ENCODE results near the gene KCNH3. TPM values are rescaled to one million over a fixed set of nuclear protein-coding genes. Genes with fewer than 3 reads are reported as not detected.

KCNH3 gene
- total and polyA plus RNA-seq, 2 of the 13 experiments (the other 11 are each of a cell fraction or from before 2014, with no cell fraction given): 0.01 to 0.07 TPM

- no peak for TF ChIP-seq EED (CRISPR knock-in tag; IDR thresholded peaks at IDR 0.05)
- TF ChIP-seq NR3C1 (CRISPR knock-in tag; IDR thresholded peaks at IDR 0.05): no peak
- TF ChIP-seq ZBTB8A (CRISPR knock-in tag; IDR thresholded peaks at IDR 0.05; ENCODE audit: borderline replicate concordance, low read depth): no peak
- TF ChIP-seq, protein P1, sequence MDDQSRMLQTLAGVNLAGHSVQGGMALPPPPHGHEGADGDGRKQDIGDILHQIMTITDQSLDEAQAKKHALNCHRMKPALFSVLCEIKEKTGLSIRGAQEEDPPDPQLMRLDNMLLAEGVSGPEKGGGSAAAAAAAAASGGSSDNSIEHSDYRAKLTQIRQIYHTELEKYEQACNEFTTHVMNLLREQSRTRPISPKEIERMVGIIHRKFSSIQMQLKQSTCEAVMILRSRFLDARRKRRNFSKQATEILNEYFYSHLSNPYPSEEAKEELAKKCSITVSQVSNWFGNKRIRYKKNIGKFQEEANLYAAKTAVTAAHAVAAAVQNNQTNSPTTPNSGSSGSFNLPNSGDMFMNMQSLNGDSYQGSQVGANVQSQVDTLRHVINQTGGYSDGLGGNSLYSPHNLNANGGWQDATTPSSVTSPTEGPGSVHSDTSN (CRISPR knock-in tag; IDR thresholded peaks at IDR 0.05; ENCODE audit: borderline replicate concordance): no peak
- no peak for TF ChIP-seq PAXIP1 (CRISPR knock-in tag; conservative IDR thresholded peaks at IDR 0.05)
Observed at GRCh38 chr12:49489154-49489553, 49.7 kb upstream of the KCNH3 start (continued).

DNA sequence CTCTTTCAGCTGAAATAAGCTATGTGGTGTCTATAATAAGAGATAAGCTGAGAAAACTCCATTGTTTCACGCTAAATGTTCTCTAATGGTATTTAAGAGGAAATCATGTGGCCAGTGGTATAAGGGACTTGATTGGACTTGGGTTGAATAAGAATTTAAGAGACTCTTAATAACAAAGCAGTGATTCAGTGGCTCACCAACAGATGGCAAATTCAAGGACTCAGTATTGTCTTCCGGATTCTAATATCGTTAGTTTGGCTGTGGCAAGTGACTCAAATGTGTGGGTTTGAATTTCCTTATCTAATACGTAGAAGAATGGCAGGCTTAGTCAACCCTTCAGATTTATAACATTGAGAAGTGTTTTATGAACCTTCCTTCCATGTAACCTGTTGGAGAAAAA lies 49.1 kb upstream of the KCNH3 start:
- intact Hi-C loops (cut with micrococcal nuclease; ENCODE audit: unreplicated experiment) (no loop called here), in situ Hi-C loops (cut with HindIII; ENCODE audit: extremely low pct_ligation_motif_present, low pct_unique_long_range_greater_than_20kb) (no loop called here)
- TF ChIP-seq NFE2L1 (CRISPR knock-in tag; IDR thresholded peaks at IDR 0.05; ENCODE audit: borderline replicate concordance): no peak
- TF ChIP-seq DMAP1 (CRISPR knock-in tag; IDR thresholded peaks at IDR 0.05): no peak
- no peak for TF ChIP-seq YY1 (IDR thresholded peaks at IDR 0.05; ENCODE audit: insufficient read depth, insufficient replicate concordance, low read depth, low read length)
- no peak for TF ChIP-seq POLR2G (IDR thresholded peaks at IDR 0.05; ENCODE audit: low read depth, low read length)
- TF ChIP-seq NR2F2 (IDR thresholded peaks at IDR 0.05; ENCODE audit: borderline replicate concordance, low read depth): no peak
- no peak for TF ChIP-seq ZNF136 (CRISPR knock-in tag; IDR thresholded peaks at IDR 0.05; ENCODE audit: low read depth)
- no peak for TF ChIP-seq ZNF335 (CRISPR knock-in tag; IDR thresholded peaks at IDR 0.05)
- TF ChIP-seq ZBTB2 (CRISPR knock-in tag; IDR thresholded peaks at IDR 0.05; ENCODE audit: low read depth): no peak
- no peaks in the 10 kb centered on the region for H4K20me1 ChIP-seq (ENCODE audit: insufficient read depth, low read length)
- H3K27me3 ChIP-seq (ENCODE audit: control insufficient read depth in 1 of 2, insufficient read depth in 2 of 2, low read length in 2 of 2): no peaks in the 10 kb centered on the region
- H3K79me2 ChIP-seq (ENCODE audit: insufficient read depth, low read length): no peaks in the 10 kb centered on the region
- FAIRE-seq (no peak), ATAC-seq (no peak), DNase-seq (ENCODE audit: low spot score) (no peak)
- H3K36me3 ChIP-seq (replicated peaks in 1 of 2; ENCODE audit: control insufficient read depth in 1 of 2, insufficient read depth in 2 of 2, low read length in 2 of 2): peaks cover 0 to 31% of the 10 kb centered on the region in 2 experiments; a peak in 3 of 5 replicates
- over 99% methylated on average over 4 of the region's 4 CpGs for WGBS (ENCODE audit: low lambda C conversion rate)
- H2AFZ ChIP-seq (ENCODE audit: low read length): no peak overlapping the region
- no peak overlapping the region for H3K9ac ChIP-seq (ENCODE audit: insufficient read depth, low read depth, low read length)
- no peak overlapping the region for H3K4me3 ChIP-seq (replicated peaks in 1 of 3; ENCODE audit: insufficient read depth in 1 of 3, low read depth in 2 of 3, low read length in 3 of 3)
- H3K4me1 ChIP-seq (ENCODE audit: insufficient read depth, low read length): no peaks in the 10 kb centered on the region
- H3K9me3 ChIP-seq (ENCODE audit: low read length): no peaks in the 10 kb centered on the region
- CTCF ChIA-PET (ENCODE audit: low intra/inter-chr PET ratio, low total read pairs): no interaction called here
- POLR2A ChIA-PET: no interaction called here
- no peak overlapping the region for H3K4me2 ChIP-seq (ENCODE audit: low read depth, low read length)
- H3K27ac ChIP-seq (ENCODE audit: extremely low read length, insufficient read depth, low read length): no peak overlapping the region
- no TSS peak for BruUV-seq (replicated peaks)

All from HepG2 (cell line).